K562 (cell line): ENCODE data around the gene ADIPOQ. TPM values are rescaled to one million over a fixed set of nuclear protein-coding genes. Genes with fewer than 3 reads are reported as not detected.
A peak's percentile ranks its signal among the peaks of the same experiment; 100 is the strongest.

Source experiments
- CCNT2 ChIP-seq: IDR thresholded peaks from 2 replicates; pipeline ENCODE4 v1.6.1; 2011; ENCODE audit warnings: borderline replicate concordance, low read depth, mild to moderate bottlenecking, moderate library complexity, mixed read lengths, low read length; ENCODE audit not compliant: insufficient read length; ENCODE audit errors: extremely low read depth
- CEBPG ChIP-seq, 3 experiments: fragments of 200-800 bp in 1 of 3; sonication (Bioruptor generic) in 1 of 3; sonication (generic) in 1 of 3; formaldehyde crosslinking in 1 of 3; IDR thresholded peaks in 2 of 3; conservative IDR thresholded peaks in 1 of 3; 2 replicates each; pipeline versions ENCODE4 v1.6.1 to v1.8.0; 2016 to 2022; ENCODE audit warnings: missing compliant biosample characterization in 2 of 3, missing genetic modification characterization in 2 of 3, mild to moderate bottlenecking in 1 of 3, missing genetic modification reagents in 1 of 3
- SIN3B ChIP-seq: fragments of 450-650 bp; IDR thresholded peaks from 2 replicates; pipeline ENCODE4 v1.6.1; 2017; ENCODE audit warnings: low read depth, mild to moderate bottlenecking, moderate library complexity
- ZBTB7A ChIP-seq: IDR thresholded peaks from 2 replicates; pipeline ENCODE4 v1.6.1; 2011; ENCODE audit warnings: low read depth, mild to moderate bottlenecking, low read length, moderate library complexity, borderline replicate concordance; ENCODE audit not compliant: control insufficient read depth
- polyA plus RNA-seq, 8 experiments: library from polyadenylated mRNA; depleted of rRNA in 4 of 8; stranded (reverse) in 5 of 8; unstranded in 3 of 8; fragments of >200 nt; fragmentation: Nextera tagmentation in 2 of 8; fragmentation: Illumina TruSeq in 1 of 8; extraction: Ambion mirVana in 2 of 8; extraction: Trizol in 1 of 8; gene quantifications; 2 replicates each; pipeline versions ENCODE4 v1.2.1 to v1.2.3, GENCODE V29; 2011 to 2014; ENCODE audit warnings: inconsistent platforms in 1 of 8, missing spikeins in 1 of 8
- total RNA-seq, 7 experiments: library from RNA; depleted of rRNA in 6 of 7; stranded (reverse); fragments of >200 nt in 6 of 7; fragmentation: Illumina TruSeq in 2 of 7; extraction: Trizol in 2 of 7; gene quantifications; 2 replicates each; pipeline versions ENCODE4 v1.2.1 to v1.2.3, GENCODE V29; 2011 to 2021; ENCODE audit warnings: low replicate concordance in 1 of 7
- TF ChIP-seq, protein P1 (sequence below): fragments of 250-450 bp; sonication (Bioruptor Pico); IDR thresholded peaks from 2 replicates; pipeline ENCODE4 v1.5.0; 2020; ENCODE audit warnings: mild to moderate bottlenecking, borderline replicate concordance
- TF ChIP-seq, protein P2 (sequence below): fragments of 450-650 bp; IDR thresholded peaks from 2 replicates; pipeline ENCODE4 v1.6.1; 2014; ENCODE audit warnings: low read depth, mild to moderate bottlenecking, moderate library complexity, borderline replicate concordance
- TF ChIP-seq, protein P3 (sequence below): fragments of 250-450 bp; sonication (Bioruptor Pico); IDR thresholded peaks from 2 replicates; pipeline ENCODE4 v1.4.0; 2020; ENCODE audit warnings: mild to moderate bottlenecking, moderate library complexity
- TF ChIP-seq, protein P4 (sequence below): sonication (generic); formaldehyde crosslinking; IDR thresholded peaks from 2 replicates; pipeline ENCODE4 v1.8.1; 2023; ENCODE audit warnings: missing genetic modification reagents, mild to moderate bottlenecking, borderline replicate concordance
- TF ChIP-seq, protein P5 (sequence below), 2 experiments: fragments of 450-650 bp; conservative IDR thresholded peaks; 2 replicates each; pipeline ENCODE4 v1.6.1; 2017; ENCODE audit warnings: mild to moderate bottlenecking in 2 of 2, moderate library complexity in 2 of 2

Gene ADIPOQ
- total and polyA plus RNA-seq, 9 of the 15 experiments (the other 6 are each of a cell fraction or from before 2014, with no cell fraction given) = 0.01 to 0.04 (median 0.03) TPM; not detected in 4

DNA sequence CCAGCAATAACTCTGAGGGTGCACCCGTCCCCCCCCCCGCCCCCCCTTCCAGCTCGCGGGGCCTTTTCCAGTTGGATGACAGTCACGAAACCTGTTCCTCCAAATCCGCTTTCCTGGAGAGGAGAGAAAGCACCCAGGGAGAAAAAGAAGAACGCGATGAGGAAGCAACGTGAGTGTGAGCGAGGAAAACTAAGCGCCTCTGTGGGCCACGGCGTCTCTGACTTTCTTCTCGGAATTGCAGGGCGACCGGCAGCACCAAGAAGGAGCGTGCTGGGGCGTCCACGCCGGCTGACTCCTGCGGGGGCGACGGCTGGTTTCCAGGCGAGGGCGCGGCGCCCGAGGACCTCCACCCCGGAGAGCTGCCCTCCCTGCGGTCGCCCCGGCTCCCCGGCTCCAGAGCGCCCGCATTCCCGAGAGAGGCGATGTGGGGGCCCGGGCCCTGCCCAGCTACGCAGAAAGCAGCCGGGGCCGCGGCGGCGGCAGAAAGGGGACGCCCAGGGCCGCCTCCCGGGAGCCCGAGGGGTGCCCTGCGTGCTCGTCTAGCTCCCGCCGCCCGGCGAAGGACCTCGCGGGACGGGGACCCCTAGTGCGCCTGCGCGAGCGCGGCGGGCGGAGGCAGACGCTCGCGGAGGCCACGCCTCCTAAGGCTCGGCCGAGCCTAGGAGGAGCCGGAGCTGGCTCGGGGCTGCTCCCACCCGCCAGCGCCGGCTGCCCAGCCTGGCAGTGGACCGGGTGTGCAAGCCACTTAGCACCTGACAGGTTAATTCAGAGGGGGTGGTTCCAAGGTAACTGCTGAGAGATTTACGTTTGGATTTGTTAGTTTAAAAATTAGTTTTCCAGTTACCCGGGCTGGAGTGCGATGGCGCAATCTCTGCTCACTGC lies 15.3 kb upstream of the ADIPOQ start (continued):
- TF ChIP-seq, protein P1, sequence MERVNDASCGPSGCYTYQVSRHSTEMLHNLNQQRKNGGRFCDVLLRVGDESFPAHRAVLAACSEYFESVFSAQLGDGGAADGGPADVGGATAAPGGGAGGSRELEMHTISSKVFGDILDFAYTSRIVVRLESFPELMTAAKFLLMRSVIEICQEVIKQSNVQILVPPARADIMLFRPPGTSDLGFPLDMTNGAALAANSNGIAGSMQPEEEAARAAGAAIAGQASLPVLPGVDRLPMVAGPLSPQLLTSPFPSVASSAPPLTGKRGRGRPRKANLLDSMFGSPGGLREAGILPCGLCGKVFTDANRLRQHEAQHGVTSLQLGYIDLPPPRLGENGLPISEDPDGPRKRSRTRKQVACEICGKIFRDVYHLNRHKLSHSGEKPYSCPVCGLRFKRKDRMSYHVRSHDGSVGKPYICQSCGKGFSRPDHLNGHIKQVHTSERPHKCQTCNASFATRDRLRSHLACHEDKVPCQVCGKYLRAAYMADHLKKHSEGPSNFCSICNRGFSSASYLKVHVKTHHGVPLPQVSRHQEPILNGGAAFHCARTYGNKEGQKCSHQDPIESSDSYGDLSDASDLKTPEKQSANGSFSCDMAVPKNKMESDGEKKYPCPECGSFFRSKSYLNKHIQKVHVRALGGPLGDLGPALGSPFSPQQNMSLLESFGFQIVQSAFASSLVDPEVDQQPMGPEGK (CRISPR knock-in tag) = no peak
- TF ChIP-seq CEBPG (CRISPR knock-in tag; IDR thresholded peaks at IDR 0.05) (peak; percentile 91), CEBPG (tag; conservative IDR thresholded peaks at IDR 0.05 in 1 of 2, IDR thresholded peaks at IDR 0.05 in 1 of 2) (peak; percentile 89 to 99), CCNT2 (peak; percentile 54), SIN3B (0 out of 2 replicates have a peak, but pooled peaks have one; percentile 47), ZBTB7A (peak; percentile 46; the same call in 1 of the 2 replicates)
- TF ChIP-seq, protein P2, sequence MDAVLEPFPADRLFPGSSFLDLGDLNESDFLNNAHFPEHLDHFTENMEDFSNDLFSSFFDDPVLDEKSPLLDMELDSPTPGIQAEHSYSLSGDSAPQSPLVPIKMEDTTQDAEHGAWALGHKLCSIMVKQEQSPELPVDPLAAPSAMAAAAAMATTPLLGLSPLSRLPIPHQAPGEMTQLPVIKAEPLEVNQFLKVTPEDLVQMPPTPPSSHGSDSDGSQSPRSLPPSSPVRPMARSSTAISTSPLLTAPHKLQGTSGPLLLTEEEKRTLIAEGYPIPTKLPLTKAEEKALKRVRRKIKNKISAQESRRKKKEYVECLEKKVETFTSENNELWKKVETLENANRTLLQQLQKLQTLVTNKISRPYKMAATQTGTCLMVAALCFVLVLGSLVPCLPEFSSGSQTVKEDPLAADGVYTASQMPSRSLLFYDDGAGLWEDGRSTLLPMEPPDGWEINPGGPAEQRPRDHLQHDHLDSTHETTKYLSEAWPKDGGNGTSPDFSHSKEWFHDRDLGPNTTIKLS = peak; percentile 51; the same call in 1 of the 2 replicates
- TF ChIP-seq, protein P3, sequence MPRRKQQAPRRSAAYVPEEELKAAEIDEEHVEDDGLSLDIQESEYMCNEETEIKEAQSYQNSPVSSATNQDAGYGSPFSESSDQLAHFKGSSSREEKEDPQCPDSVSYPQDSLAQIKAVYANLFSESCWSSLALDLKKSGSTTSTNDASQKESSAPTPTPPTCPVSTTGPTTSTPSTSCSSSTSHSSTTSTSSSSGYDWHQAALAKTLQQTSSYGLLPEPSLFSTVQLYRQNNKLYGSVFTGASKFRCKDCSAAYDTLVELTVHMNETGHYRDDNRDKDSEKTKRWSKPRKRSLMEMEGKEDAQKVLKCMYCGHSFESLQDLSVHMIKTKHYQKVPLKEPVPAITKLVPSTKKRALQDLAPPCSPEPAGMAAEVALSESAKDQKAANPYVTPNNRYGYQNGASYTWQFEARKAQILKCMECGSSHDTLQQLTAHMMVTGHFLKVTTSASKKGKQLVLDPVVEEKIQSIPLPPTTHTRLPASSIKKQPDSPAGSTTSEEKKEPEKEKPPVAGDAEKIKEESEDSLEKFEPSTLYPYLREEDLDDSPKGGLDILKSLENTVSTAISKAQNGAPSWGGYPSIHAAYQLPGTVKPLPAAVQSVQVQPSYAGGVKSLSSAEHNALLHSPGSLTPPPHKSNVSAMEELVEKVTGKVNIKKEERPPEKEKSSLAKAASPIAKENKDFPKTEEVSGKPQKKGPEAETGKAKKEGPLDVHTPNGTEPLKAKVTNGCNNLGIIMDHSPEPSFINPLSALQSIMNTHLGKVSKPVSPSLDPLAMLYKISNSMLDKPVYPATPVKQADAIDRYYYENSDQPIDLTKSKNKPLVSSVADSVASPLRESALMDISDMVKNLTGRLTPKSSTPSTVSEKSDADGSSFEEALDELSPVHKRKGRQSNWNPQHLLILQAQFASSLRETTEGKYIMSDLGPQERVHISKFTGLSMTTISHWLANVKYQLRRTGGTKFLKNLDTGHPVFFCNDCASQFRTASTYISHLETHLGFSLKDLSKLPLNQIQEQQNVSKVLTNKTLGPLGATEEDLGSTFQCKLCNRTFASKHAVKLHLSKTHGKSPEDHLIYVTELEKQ (CRISPR knock-in tag) = no peak
- TF ChIP-seq, protein P4, sequence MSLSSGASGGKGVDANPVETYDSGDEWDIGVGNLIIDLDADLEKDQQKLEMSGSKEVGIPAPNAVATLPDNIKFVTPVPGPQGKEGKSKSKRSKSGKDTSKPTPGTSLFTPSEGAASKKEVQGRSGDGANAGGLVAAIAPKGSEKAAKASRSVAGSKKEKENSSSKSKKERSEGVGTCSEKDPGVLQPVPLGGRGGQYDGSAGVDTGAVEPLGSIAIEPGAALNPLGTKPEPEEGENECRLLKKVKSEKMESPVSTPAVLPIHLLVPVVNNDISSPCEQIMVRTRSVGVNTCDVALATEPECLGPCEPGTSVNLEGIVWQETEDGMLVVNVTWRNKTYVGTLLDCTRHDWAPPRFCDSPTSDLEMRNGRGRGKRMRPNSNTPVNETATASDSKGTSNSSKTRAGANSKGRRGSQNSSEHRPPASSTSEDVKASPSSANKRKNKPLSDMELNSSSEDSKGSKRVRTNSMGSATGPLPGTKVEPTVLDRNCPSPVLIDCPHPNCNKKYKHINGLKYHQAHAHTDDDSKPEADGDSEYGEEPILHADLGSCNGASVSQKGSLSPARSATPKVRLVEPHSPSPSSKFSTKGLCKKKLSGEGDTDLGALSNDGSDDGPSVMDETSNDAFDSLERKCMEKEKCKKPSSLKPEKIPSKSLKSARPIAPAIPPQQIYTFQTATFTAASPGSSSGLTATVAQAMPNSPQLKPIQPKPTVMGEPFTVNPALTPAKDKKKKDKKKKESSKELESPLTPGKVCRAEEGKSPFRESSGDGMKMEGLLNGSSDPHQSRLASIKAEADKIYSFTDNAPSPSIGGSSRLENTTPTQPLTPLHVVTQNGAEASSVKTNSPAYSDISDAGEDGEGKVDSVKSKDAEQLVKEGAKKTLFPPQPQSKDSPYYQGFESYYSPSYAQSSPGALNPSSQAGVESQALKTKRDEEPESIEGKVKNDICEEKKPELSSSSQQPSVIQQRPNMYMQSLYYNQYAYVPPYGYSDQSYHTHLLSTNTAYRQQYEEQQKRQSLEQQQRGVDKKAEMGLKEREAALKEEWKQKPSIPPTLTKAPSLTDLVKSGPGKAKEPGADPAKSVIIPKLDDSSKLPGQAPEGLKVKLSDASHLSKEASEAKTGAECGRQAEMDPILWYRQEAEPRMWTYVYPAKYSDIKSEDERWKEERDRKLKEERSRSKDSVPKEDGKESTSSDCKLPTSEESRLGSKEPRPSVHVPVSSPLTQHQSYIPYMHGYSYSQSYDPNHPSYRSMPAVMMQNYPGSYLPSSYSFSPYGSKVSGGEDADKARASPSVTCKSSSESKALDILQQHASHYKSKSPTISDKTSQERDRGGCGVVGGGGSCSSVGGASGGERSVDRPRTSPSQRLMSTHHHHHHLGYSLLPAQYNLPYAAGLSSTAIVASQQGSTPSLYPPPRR = no peak
- TF ChIP-seq, protein P5, sequence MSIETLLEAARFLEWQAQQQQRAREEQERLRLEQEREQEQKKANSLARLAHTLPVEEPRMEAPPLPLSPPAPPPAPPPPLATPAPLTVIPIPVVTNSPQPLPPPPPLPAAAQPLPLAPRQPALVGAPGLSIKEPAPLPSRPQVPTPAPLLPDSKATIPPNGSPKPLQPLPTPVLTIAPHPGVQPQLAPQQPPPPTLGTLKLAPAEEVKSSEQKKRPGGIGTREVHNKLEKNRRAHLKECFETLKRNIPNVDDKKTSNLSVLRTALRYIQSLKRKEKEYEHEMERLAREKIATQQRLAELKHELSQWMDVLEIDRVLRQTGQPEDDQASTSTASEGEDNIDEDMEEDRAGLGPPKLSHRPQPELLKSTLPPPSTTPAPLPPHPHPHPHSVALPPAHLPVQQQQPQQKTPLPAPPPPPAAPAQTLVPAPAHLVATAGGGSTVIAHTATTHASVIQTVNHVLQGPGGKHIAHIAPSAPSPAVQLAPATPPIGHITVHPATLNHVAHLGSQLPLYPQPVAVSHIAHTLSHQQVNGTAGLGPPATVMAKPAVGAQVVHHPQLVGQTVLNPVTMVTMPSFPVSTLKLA (conservative IDR thresholded peaks at IDR 0.05) = peak in 1 of 2 experiments; percentile 44; a peak in 1 of 4 replicates
